ENCODE results near the gene DMBT1.
"Not testable (repeated sequence)": the region's sequence is repeated elsewhere in the genome, so short reads cannot be mapped to it uniquely, and the experiment has no call there.

Gene DMBT1

DNA sequence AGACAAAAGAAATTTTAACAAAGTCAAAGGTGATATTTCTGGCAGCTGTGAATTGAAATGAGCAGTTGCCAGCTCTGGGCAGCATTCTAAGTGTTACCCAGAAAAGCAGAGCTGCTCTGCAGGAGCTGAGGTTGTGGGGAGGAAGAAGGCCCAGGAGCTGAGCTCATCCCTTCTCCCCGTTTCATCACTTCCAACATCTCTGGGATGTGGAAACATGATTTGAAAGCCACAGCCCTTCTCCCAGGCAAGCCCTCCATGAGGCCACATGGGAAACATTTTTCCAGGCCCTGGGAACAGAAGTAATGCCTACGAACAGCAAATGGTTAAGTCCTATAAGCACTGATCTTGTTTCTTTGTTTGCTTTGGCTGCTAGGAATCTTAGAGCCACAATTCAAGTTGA is 10.9 kb upstream of the DMBT1 start:
- no peak for FAIRE-seq

DNA sequence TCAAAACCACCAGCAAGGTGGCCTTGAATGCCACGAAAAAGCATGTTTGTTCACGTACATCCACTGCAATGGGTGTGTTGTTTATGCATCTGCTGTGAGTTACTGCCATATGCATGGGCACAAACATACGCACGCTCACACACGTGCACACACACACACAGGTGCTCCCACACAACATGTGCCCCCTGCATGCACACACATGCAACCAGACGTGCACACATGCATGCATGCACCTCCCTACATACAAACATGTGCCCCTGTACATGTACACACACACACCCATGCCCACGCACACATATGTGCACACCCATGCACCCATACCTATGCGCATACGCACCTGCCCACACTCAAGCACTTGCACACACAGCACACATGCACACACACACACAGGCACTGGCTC is 10.1 kb upstream of the DMBT1 start:
- FAIRE-seq: no peak

DNA sequence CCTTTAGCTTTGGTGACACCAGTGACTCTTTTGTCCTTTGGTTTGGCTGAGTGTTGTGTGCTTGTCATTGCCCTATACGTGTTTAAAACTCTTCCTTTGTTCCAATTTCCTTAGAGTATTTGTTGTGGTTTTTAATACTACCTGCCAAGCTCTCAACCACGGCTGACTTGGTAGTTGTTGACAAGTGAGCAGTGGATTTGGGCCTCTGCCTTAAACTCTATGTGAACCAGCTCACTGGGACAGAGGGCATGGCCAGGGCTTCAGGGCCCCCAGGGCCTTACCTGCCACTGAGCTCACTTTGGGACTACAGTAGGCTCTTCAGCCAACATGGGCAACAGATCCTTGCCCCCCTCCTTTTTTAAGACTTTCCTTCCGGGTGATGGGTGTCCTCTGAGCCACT is 9.6 kb upstream of the DMBT1 start:
- no peak for FAIRE-seq

DNA sequence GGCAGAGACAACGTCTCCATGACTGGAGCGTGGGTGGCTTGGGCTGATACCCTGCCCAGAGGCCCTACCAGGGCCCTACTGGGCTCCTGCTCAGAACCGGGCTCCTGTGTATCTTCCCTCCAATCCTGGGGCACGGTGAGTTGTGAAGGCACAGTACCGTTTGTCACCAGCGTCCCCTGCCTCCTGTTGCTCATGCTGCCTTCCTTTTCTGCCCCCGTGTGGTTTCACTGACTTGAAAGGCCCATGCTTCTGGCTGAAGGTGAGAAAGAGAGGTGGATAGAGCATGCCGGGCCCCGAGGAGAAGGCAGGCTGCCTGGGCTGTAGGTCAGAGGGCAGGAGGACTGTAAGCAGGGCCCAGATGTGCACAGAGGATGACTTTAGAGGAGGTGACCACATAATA is 9.1 kb upstream of the DMBT1 start:
- no peak for FAIRE-seq

DNA sequence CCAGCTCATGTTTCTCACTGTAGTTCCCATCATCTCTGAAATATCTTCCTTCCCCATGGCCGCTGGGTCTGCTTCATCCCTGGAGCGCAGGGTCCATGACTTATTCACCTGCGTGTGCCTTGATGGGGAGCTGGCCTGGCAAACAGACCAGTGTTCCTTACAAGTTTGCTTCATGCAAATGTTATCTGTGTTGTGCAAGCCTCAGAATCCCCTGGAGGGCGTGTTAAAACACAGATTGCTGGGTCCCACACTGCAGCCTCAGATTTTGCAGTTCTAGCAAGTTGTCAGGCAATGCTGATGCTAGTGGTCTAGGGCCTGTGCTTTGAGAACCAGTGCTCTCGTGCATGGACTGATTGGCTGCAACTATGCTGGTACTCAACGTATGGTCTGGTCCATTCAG is 7.2 kb upstream of the DMBT1 start:
- FAIRE-seq: no peak

GRCh38 chr10:122554131-122555036 is 6.2 kb upstream of the DMBT1 start:
- FAIRE-seq: no peak

- FAIRE-seq: no peak
These were observed 5.1 kb upstream of the DMBT1 start for GRCh38 chr10:122555442-122555841.

DNA sequence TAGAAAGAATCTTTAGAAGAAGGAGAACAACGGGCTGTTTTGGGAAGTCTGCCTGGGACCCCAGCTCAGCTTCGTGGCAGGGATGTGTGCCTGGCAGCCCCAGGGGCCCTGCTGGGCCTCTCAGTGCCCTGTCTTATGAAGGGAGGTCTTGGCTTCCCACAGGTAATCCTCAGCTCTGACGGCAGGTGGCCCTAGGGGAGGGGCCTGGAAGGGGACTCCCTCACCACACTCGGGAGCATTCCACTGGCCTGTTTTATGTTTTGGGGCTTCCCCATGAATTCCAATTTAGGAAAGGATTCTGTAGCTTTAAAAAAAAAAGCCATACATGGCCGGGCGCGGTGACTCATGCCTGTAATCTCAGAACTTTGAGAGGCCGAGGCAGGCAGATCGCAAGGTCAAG is 3.0 kb upstream of the DMBT1 start:
- FAIRE-seq: no peak

- no peak for FAIRE-seq
These were observed 2.1 kb upstream of the DMBT1 start for GRCh38 chr10:122558452-122558851.

DNA sequence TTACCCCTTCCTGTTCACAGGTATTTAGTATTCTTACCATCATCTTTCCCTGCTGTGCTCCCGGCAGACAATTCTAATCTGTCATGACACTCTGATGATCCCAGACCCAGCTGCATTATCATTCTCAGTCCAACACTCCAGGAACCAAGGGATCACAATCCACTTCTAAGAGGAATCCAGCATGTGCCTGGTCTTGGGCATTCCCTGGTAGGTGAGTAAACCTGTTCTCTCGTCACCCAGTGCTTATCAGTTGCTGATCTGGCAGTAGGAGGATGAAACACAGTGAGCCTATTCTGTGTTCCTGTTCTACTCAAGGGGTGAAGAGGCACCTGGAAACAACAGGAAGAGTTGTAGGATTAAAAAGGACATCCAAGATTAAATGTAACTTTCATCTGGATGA is 1.3 kb upstream of the DMBT1 start:
- FAIRE-seq: no peak

- FAIRE-seq: no peak
These were observed 658 bp downstream of the DMBT1 start for GRCh38 chr10:122561212-122561611.

DNA sequence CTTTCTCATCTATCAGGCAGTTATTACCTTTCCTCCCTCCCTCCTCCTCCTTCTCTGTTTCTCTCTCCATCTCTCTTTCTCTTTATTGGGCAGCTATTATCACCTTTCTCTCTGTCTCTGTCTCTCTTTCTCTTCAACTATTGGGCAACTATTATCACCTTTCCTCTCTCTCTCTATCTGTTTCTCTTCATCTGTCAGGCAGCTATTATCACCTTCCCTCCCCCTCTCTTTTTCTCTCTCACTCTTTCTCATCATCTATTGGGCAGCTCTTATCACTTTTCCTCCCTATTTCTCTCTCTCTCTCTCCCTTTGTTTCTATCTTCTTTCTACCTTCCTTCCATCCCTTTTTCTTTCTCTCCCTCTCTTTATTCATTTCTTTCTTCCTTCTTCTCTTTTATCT is 1.2 kb downstream of the DMBT1 start:
- FAIRE-seq: no peak

DNA sequence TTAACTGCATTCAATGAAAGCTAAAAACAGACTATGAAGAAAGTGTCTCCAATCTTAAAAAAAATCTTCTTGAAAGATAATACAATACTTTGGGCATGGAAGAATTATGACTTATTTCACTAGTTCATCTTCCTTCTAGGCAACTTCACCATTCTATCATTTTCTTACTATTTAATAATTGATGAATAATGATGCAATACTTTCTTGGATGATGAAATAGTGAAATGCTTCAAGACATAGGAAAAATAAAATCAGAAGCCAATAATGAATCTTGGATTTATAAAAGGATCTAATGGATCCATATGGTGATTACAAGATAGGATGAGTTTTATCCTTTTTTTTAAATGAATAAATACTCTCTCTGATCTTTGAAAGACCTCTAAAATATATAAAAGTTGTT is 4.4 kb downstream of the DMBT1 start:
- FAIRE-seq: no peak

- peak; percentile 93 for FAIRE-seq
These were observed 5.2 kb downstream of the DMBT1 start for GRCh38 chr10:122565766-122566206.

GRCh38 chr10:122566632-122567031 is 6.1 kb downstream of the DMBT1 start:
- no peak for FAIRE-seq

- FAIRE-seq: no peak
These were observed 6.6 kb downstream of the DMBT1 start for GRCh38 chr10:122567056-122567660.

DNA sequence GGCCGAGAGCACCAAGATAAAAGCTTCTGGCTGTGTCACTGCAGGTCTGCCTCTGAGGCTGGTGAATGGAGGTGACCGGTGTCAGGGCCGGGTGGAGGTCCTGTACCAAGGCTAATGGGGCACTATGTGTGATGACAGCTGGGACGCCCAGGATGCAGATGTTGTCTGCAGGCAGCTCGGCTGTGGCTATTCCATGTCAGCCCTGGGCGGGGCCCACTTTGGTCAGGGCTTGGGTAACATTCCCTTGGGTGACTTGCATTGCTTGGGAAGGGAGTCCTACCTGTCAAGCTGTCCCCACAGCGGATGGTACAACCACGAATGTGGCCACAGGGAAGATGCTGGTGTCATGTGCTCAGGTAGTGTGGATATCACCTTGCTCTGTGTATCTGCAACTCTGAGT is 8.0 kb downstream of the DMBT1 start:
- FAIRE-seq: no peak

- FAIRE-seq: no peak
These were observed 10.4 kb downstream of the DMBT1 start for GRCh38 chr10:122570920-122571319.

DNA sequence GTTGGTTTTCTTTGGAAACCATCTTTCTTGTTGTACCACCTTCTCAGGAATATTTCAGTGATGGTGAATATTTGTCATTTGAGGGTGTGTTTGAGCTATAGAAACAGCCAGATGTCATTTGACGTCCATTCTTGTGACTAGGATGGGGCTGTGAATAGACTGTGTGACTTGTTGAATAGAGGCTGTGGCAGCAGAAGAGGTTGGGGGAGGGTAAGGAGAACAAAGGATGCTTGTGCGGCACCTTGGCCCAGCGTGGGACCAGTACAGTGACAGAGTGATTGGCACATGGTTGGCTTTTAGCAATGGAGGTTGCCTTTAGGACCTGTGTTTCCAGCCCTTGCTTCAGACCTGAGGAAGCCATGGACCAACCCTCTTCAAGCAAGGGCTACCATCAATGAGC is 11.3 kb downstream of the DMBT1 start:
- FAIRE-seq: no peak

GRCh38 chr10:122575776-122576175 is 15.2 kb downstream of the DMBT1 start:
- no peak for FAIRE-seq

DNA sequence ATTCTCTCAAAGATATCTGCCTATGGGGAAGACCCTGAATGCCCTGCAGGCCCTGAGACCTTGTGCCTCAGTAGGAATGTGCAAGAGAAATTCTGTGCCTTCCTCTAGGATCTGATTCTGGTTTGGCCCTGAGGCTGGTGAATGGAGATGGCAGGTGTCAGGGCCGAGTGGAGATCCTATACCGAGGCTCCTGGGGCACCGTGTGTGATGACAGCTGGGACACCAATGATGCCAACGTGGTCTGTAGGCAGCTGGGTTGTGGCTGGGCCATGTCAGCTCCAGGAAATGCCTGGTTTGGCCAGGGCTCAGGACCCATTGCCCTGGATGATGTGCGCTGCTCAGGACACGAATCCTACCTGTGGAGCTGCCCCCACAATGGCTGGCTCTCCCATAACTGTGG is 15.7 kb downstream of the DMBT1 start:
- FAIRE-seq: no peak

DNA sequence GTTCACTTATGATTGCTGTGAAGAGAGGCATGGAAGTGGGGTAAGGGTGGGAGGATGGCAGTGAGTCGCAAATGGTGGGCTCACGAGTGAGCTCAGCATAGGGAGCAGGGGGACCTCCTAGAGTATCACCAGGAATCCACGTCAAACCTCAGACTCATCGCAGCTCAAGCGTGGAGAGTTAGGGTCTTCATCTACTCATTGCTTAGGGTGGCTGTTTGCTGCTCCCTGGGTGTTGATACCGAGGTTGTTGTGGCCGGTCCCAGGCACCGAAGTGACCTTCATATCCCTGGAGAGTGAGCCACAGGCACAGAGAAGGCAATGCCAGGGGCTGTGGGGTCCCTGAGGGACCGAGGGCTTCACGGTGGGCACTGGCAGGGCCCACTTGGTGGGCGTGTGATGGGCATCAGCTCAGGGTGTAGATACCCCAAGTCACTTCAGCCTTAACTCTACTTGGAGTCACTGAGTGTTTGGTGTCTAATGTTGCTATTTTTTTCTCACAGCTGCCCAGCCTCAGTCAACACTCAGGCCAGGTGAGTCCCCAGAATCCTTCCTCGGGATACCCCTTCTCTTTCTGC is 16.8 kb downstream of the DMBT1 start:
- FAIRE-seq: no peak

GRCh38 chr10:122586070-122586469 is 25.5 kb downstream of the DMBT1 start:
- FAIRE-seq: not testable (repeated sequence)

DNA sequence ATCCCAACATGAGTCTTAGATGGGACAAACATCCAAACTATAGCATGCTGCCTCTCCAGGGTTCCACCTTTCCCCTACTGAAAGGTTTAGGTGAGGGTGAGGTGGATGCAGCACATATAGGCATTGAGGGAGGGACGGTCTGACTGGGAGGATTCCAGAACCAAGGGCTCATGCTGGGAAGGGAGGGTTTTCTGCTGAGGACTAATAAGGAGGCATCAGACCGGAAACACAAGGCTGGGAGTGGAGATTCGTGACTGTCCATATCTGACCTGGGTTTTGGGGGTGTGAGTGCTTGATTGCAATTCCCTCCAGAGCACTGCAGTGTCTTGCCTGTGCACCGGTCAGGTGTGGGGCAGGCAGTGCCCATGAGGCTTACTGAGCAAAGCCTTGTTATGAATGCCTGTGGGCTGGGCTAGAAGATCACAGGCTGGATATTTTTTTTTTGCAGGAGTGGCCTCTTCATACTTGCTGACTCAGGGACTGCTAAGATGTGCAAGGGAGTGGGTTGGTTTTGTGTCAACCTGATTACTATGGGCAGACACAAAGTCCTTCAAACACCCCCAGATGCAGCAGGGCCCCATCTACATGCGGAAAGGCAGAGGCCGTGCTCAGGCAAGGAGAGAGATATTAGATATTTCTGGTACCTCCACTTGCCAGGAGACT is 26.7 kb downstream of the DMBT1 start:
- FAIRE-seq: no peak

All from islet of Langerhans (tissue), 1 donor.